ENCODE data around the gene SPOCK1.
A peak's percentile ranks its signal among the peaks of the same experiment; 100 is the strongest.

The SPOCK1 gene

DNA sequence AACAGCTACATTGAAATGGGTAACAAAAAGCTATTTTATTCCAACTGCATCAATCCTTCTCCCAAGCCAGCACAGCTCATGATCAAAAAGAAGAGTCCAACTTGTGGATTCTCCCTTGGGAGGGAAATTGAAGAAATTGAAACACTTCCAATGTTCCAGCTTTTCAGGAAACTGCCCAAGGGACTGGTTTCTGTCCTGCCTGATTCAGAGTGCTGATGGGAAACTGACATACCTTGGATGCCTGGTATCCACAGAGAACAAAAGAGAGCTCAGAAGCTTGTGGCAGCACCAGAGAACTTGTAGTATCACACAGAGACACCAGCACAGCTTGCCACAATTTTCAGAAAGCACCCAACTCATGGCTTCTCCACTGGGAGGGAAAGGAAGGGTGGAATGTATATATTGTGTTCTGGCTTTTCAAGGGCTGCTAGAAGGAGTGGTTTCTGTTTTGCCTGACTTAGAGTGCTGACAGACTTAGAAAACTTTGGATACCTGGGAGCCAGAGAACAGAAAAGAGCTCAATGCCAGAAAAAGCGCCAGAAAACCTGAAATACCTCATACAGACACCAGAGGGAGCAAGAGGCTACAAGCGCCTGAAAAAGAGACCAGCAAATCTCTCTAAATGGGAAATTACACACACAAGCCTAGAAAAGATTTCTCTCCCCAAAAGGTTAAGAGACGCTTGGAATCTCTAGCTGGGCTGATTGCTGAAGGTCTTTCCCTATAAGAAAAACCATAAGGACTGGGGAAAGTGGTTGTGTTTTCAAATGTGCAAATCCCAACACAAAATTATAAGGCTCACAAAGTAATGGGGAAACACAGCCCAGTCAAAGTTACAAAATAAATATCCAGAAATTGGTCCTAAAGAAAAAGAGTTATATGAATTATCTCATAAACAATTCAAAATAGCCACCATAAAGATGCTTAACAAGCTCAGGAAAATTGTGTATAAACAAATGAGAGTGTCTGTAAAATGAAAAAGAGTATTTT is 178.8 kb downstream of the SPOCK1 start:
- peak; percentile 43 for DNase-seq

DNA sequence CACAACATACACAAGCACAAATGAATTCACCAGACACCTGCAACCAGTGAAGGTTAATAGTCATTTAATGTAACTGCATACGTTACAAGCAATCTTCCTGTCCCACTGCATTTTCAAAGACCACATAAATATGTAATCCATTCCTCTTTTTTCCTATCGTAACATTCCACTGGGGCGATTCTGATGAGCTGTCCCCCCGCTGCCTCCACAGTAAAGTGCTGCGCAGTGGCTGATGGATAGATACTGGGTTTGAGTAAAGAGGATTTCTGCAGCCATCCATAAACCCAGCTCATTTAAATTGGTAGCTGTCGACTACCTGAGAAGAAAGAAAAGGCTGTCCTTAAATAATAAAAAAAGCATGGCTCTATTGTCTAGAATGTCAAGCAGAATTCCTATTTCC is 181.1 kb downstream of the SPOCK1 start:
- DNase-seq: no peak

DNA sequence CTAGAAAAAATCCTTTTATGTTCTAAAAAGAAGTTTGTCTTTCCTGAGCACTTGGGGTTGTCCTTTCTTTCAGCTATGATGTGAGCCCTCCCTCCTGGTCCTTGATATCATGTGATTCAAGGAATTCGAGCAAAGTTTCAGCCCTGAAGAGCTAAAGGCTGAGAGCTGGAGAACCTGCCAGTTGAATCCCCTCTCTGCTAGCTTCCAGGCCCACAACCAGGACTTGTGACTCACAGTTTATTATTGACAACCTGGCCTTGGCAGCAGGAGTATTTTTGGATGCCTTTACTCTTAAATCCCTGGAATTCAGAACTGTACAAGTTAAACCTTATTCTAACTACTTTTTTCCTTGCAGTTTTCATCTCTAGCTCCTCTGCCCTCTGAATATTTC is 182.8 kb downstream of the SPOCK1 start:
- DNase-seq: no peak

DNA sequence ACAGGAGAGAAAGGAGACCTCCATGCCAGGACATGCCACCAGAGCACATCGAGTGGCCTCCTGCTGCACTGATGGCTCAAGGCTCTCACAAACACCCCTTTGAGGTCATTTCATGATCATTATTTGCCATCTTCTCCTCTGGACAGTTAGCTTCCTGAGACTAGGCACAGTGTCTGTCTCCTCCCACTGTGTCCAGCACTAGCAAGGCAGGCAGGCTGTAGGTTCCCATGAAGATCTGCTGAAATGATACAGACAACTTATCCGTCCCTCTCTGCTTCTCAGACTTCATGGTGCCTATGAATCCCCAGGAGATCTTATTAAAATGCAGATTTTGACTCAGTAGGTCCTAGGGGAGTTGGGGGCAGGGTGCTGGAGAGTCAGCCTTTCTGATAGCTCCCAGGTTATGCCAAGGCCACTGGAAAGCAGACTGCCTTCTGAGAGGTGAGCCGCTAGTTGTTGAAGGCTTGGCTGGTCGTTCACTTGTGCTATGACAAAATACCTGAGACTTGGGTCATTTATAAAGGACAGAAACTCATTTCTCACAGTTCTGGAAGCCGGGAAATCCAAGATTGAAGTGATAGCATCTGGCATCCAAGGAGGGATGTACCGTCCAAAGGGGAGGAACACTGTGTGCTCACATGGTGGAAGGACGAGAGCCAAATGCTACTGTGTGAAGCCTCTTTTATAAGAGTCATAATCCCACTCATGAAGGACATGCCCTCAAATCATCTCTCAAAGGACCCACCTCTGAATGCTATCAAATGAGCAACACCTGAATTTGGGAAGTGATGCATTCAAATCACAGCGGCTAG is 183.4 kb downstream of the SPOCK1 start:
- no peak for DNase-seq

DNA sequence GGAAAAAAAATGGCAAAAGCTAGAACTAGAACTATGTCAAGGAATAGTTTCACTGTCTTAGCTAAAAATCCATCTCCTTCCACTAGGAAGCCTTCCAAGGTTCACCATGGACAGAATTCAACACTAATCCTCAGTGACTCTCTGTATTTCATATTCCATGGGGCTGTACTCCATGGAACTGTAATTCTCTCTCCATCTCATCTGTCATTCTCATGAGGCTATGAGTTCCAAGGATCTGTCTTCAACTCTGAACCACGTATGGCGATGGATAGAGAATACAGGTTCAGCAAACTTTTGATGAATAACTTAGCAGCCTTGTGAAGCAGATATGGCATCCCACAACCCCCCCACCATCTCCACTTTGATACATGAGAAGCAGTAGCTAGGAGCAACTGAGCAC is 184.0 kb downstream of the SPOCK1 start:
- no peak for DNase-seq

DNA sequence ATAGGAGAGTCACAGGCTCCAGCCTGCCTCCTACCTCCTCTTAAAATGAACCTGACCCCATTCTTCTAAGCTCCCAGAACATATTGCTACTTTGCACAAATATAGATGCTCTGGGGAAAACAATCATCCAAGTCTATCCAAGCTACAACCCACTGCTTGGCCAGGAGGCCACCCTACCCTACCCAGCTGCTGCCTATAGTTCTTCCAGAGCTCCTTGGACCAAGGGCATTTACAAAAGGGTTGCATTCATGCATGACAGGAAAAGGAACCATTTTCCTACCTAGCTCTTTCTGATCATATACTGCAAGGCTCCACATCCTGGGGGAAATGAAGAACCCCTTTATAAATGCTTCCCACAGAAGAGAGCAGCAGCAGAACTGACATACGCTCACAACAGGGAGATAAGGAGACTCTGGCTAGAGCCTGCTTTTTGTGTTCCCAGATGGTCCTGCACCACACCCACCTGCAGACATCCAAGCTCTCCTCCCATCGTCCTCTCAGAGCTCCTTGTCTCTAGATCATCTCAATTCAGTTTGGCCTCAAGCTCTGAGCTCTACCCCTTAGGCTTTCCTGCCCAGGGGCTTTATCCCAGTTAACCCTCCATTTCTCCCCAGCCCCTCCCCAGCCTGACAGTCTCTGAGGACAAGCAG is 185.5 kb downstream of the SPOCK1 start:
- no peak for DNase-seq

DNA sequence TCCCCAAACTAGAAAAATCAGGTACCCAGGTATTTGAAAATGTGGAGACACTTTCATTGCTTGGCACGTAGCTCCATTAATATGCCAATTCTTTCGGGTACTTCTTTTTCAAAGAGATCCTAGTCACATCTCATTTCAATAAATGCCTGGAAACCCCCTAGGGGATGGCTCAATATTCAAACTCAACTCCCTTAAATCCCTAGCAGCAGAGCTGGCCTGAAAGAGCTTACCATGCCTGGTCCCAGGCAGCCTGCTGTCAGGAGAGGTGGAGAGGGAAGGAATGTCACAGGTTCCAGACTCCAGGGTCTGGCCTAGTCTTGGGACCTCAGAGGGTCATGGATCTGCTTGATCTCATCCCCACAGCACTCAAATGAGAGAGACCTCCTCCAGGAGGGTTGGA is 187.1 kb downstream of the SPOCK1 start:
- DNase-seq: no peak

DNA sequence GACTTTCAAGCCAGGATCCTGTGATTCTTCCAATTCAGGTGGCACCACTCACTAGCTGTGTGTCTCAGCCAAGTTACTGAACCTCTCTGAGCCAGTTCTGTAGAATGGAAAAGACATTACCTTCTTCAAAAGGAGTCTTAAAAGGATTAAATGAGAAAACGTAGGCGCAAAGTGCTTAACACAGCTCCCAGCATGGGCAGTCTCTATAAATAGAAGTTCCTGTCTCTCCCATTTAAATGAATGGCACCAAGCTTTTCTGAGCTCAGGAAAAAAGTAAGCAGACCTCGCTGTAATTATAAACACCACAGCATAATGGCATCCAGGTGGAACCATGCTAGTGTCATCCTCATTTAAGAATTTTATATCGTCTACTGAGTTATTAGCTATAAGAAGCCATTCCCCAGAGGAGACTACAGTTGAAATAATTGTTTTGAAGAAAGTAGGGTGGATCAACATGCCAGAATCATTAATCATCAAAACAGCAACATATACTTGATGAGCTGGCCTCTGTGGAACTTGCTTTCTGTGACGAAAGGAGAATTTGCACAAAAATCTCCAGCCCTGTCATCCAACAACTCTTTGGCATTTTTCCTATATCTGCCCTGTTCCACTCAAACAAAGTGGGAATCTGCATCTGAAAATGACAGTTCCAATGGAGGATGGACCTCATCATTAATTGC is 188.9 kb downstream of the SPOCK1 start:
- DNase-seq: no peak

DNA sequence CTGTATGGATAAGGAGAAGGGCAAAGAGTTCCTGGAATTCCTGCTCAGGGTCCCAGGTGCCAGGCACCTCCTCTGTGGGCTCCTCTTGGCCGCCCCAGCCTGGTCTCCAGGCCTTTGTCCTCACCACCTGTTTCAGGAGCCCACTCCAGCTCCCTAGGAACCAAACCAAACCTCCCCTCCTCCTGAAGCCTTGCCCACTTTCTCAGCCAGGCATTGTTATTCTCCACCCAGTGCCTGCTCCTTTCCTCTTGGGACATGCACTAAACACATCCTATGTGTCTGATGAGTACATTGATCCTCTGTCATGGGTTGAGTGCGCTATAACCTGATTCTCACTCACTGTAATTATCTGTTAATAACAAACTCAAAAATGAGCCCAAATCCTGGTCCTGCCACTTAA is 189.8 kb downstream of the SPOCK1 start:
- no peak for DNase-seq

DNA sequence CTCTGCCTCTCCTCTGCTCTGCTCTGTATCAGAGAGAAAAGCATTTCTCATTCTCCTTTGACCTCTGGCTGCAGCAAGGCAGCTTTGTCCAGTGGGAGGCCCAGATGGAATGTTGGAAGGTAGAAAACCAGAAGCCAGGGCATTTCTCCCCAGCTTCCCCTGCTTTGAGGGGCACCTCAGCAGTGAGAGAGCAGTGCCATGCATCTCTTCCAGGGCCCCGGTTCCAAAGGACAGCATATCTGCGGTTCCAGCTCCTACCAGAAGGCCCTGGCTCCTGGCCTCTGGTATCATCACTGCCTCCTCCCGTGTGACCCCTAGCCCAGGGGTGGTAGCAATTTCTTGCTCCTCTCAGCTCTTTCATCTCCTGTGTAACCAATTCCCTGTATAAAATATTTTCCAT is 190.8 kb downstream of the SPOCK1 start:
- DNase-seq: no peak

DNA sequence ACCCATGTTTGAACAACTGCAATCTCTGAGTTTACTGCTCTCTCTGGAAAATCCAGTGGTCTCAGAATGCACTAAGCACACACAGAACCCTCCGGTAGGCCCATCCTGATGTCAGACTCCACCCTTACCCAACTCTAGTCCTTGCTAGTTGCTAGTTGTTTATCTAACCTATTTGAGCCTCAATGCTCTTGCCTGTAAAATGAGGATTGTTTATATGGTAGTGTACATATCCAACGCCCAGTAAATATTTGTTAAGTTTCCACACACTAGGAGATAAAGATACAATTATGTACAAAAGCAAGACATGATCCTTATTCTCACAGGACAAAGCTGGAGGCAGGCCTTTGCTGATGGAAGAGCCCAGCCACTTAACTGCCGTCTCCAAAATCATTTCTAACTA is 192.2 kb downstream of the SPOCK1 start:
- DNase-seq: no peak

DNA sequence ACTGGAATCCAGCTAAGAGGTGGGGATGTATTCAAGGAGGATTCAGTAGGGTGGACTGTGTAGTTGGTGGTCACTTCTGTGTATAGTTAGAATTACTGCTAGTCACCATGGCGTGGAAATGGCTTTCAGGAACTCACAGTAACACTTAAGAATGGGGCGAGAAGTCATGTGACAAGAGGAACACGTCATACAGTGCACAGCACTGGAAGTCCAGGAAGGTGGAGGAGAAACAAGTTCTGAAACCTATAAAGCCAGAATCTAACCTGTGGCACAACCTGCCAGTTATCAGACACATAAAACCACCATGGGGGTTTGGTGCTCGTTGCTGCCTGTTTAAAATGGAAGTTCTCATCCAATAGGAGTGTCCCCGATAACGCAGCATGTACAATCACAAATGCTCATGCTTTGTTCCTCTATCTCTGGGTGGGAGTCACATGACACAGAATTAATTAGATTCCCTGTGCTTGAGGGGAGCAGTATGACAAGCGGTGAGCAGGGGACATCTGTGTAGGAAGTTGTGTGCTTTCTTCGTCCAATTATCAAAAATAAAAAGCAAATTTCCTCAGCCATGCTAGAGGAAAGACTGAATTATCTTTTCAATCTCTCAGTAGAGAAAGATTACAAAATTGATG is 193.0 kb downstream of the SPOCK1 start:
- no peak for DNase-seq

DNA sequence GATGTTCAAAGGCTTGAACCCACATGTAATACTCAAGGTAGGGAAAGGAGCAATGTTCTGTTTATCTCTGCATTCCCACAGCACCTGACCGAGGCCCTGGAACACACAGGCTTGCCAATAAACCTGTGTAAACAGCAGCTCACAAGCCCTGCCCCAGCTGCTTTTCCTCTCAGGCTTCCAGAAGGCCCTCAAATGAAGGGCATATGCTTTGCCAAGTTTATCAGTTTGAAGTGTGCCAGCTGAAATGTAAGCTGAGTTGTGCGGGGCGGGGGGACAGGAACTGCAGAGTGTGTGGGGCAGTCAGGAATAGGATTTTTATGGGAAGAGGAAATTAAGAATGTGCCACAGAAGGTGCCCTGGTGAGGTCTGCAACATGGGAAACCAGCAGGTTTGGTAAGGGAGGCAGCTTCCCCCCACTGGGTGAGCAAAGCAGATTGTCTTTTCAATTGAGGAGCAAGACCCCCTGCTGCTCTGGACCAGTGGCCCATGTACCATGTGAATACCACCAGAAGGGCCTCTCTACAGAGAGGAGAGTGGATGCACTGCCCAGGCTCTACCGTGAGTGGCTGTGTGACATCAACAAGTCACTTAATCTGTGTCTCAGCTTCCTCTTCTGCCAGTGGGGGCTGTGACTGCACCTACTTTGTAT is 194.8 kb downstream of the SPOCK1 start:
- DNase-seq: no peak

DNA sequence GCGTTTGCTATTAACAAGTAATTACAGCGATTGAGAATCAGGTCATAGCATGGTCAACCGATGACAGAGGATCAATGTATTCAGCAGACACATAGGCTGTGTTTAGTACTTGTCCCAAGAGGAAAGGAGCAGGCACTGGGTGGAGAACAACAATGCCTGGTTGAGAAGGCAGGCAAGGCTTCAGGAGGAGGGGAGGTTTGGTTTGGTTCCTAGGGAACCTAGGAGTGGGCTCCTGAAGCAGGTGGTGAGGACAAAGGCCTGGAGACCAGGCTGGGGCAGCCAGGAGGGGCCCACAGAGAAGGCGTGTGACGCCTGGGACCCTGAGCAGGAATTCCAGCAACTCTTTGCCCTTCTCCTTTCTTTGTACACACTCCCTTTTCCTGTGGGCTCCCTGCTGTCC is 195.6 kb downstream of the SPOCK1 start:
- DNase-seq: no peak

DNA sequence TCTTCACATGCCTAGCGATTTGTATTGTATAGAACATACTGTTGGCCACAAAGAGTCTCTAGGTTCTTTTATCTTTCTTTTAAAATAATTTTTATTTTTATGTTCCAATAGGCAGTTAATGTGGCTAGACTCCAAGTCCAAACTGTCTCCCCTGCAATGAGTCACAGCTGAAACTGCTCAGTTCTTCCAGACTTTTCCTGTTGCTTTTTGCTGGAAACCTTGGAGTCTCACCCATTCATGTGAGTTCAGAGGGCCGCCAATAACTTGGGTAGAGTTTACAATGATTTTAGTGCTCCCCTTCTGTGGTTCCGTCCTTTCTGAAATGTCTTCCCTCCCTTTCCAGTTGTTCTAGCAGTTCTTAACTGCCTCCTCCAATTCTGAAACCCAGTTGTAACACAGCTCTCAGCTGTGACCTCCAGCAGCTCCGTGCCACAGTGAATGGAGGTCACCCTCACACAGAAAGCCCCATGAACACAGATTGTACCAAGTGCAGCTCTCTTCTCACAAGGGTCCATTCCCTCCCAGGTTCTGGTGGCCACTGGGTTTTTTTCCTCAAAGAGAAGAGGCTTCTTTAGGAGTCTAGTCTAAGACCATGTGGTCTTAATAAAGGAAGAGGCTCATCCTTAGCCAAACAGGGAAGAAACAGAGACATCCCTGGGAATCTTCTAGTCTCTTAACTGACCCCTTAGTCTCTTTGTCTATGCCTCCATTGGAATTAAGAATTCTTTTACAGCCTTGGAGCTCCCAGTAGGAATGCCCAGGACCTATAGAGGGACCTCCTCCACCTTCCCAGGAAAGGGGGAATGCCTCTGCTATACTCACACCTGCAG is 198.5 kb downstream of the SPOCK1 start:
- DNase-seq: no peak

DNA sequence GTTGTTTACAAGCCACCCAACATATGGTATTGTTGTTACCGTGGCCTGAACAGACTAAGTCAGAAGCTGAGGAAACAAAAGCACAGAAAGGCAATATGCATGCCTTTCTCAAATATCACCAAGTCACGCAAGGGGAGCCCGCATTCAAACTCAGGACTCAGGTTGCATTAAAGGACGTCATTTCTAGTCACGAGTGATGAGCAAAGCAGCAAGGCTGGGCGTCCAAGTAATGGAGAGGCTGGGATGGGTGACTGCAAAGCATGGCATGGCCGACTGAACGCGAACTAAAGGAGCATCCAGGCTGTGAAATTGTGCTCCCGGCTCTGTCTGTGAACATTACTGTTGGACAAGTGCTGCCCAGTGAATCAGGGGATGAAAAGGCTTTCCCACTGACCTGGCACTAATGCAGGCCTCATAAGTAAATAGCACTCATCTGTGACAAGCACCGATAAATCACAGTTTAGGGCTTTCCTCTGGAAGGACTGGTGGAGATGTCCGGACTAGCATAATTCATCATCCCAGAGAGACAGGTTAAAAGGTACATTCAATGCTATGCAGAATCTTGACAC is 202.8 kb downstream of the SPOCK1 start:
- DNase-seq: no peak

DNA sequence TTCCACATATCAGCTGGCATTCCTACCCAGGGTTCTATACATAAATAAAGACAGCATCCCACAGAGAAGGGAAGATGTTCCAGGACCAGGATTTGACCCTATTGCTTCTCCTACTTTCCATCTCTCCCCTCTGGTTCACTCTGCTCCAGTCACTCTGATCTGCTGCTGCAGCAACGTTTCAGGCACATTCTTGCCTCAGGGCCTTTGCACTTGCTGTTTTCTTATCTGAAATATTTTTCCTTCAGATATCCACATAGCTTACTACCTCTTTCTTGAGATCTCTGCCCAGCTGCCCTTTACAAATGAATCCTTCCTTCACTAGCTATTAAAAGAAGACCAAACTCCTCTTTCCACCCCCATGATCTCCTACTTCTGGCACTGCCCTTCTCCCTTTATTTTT is 204.5 kb downstream of the SPOCK1 start:
- DNase-seq: no peak

DNA sequence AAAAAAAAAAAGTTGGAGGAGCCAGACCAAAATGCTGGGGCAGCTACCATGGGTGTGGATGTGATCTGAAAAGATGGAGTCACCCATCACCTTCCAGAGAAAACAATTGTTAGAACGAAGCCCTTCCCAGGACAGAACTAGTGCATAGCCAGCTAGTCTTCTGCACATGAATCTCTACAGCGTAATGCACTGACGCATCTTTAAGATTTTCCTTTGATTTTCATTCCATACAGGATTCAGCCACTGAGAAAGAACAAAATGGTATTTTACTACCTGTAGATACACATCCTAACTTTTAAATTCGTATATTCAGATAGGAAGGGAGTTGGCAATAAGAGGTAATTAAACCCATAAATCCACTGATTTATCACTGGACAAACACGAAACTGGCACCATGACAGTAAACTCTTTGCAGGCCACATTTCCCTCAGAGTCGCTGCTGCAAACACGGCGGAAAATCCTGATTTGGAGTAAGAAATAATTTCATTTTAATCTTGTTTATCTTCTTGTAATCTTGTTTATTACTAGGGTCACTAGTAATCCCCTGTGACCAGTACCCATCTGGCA is 206.6 kb downstream of the SPOCK1 start:
- DNase-seq: no peak

DNA sequence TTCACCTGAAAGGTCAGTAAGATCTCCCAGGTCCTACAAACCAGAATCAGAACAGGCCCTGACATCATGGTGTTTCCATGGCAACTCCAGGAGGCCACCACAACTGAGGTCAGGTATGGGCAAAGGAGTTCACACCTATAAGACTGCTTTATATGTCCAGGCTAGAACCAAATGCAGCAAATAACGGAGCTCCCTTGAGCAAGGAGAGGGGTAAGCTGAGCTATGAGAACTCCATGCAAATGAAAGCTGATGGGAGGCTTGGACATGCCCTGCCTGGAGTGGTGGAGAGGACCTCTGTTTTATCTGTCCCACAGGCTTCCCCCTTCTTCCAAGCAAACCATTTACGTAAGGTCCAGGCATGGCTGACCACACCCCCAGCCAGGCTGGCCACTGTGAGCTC is 207.7 kb downstream of the SPOCK1 start:
- no peak for DNase-seq

DNA sequence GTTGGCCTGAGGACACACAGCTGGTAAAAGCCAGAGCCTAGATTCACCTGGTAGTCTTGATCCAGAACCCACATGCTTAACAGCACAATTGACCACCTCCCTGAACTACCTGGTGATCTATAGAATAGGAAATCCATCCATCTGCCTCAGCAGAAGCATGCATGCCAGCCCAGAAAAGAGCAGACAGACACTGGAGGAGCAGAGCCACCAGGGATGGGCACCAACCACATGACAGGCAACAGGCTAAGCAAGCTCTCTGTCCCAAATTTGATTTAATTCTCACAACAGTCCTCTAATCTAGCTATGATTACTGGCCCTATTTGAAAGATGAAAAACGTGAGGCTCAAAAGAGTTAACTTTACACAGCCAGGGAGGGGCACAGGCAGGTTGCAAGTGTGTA is 208.1 kb downstream of the SPOCK1 start:
- DNase-seq: no peak
